Measurements from ENCODE around the gene KHDC1.

The KHDC1 gene

GRCh38 chr6:73262671-73263569, at the start of gene KHDC1 (continued):
- TF ChIP-seq ZBTB11 (tag by site-specific recombination; conservative IDR thresholded peaks at IDR 0.05; ENCODE audit: low read depth) (peak; percentile 81), ZNF404 (tag by site-specific recombination; IDR thresholded peaks at IDR 0.05) (no peak), ZXDB (tag by site-specific recombination; IDR thresholded peaks at IDR 0.05) (no peak), ZBTB48 (tag by site-specific recombination; IDR thresholded peaks at IDR 0.05) (no peak), ZNF354C (tag by site-specific recombination; IDR thresholded peaks at IDR 0.05; ENCODE audit: borderline replicate concordance, low read depth) (no peak), ZNF19 (tag by site-specific recombination; IDR thresholded peaks at IDR 0.05; ENCODE audit: low read depth) (no peak), GLIS2 (tag by site-specific recombination; IDR thresholded peaks at IDR 0.05) (0 out of 2 replicates have a peak, but pooled peaks have one; percentile 36), KLF17 (tag by site-specific recombination; IDR thresholded peaks at IDR 0.05) (no peak), ZNF830 (tag by site-specific recombination; IDR thresholded peaks at IDR 0.05; ENCODE audit: low read depth) (no peak), ZNF837 (tag by site-specific recombination; IDR thresholded peaks at IDR 0.05) (no peak), ZNF776 (tag by site-specific recombination; IDR thresholded peaks at IDR 0.05; ENCODE audit: borderline replicate concordance) (no peak), PATZ1 (tag by site-specific recombination; IDR thresholded peaks at IDR 0.05) (peak; percentile 70), ZNF580 (tag by site-specific recombination; IDR thresholded peaks at IDR 0.05) (peak; percentile 7; the same call in 1 of the 2 replicates), ZNF792 (tag by site-specific recombination; IDR thresholded peaks at IDR 0.05) (no peak), REPIN1 (tag by site-specific recombination; IDR thresholded peaks at IDR 0.05; ENCODE audit: low read depth) (no peak), ZNF416 (tag by site-specific recombination; IDR thresholded peaks at IDR 0.05) (no peak), EGR2 (tag by site-specific recombination; IDR thresholded peaks at IDR 0.05; ENCODE audit: low read depth) (no peak), ZNF704 (tag by site-specific recombination; IDR thresholded peaks at IDR 0.05) (no peak), FEZF1 (tag by site-specific recombination; IDR thresholded peaks at IDR 0.05) (no peak), ZNF514 (tag by site-specific recombination; IDR thresholded peaks at IDR 0.05) (no peak), ZNF521 (tag by site-specific recombination; IDR thresholded peaks at IDR 0.05) (no peak), ZNF548 (tag by site-specific recombination; IDR thresholded peaks at IDR 0.05) (no peak), ZFP37 (tag by site-specific recombination; IDR thresholded peaks at IDR 0.05) (no peak), ZNF513 (tag by site-specific recombination; IDR thresholded peaks at IDR 0.05) (no peak), ZNF433 (tag by site-specific recombination; IDR thresholded peaks at IDR 0.05; ENCODE audit: low read depth) (no peak), KLF7 (tag by site-specific recombination; IDR thresholded peaks at IDR 0.05; ENCODE audit: borderline replicate concordance) (no peak), ZNF768 (tag by site-specific recombination; IDR thresholded peaks at IDR 0.05) (no peak), ZNF350 (tag by site-specific recombination; IDR thresholded peaks at IDR 0.05) (no peak), ZFHX2 (tag by site-specific recombination; conservative IDR thresholded peaks at IDR 0.05) (peak; percentile 29; the same call in 1 of the 2 replicates), ZNF488 (tag by site-specific recombination; IDR thresholded peaks at IDR 0.05) (no peak)

All from HEK293 (cell line).